GM10266 (cell line): Measurements from ENCODE around the gene CACNG4.

Experiments
- DNase-seq: peaks from one replicate; pipeline ENCODE4 v3.0.0; 2012; ENCODE audit errors: extremely low spot score
- CTCF ChIP-seq: IDR thresholded peaks from 2 replicates; pipeline ENCODE4 v1.5.1; 2012; ENCODE audit warnings: mild to moderate bottlenecking, low read depth; ENCODE audit not compliant: control insufficient read depth, insufficient read depth; ENCODE audit errors: missing control alignments

The CACNG4 gene

DNA sequence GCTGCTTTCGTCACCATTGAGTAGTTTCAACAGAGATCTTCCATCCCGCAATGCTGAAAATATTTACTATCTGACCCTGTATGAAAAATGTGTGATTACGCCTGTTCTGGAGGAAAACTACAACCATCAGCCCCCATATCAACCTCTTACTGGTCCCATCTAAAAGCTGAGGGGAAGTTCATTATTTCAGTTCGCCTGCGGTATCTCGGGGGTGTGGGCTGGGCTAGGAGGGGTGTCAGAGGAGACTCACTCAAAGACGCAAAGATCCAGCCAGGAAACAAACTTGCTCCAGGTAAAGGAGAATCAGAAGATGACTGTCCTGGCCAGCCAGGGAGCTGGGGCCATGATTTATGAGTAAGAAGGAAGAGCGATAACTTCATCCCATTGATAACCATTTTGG, 93.5 kb downstream of the CACNG4 start:
- no peak for TF ChIP-seq CTCF
- no peak for DNase-seq

DNA sequence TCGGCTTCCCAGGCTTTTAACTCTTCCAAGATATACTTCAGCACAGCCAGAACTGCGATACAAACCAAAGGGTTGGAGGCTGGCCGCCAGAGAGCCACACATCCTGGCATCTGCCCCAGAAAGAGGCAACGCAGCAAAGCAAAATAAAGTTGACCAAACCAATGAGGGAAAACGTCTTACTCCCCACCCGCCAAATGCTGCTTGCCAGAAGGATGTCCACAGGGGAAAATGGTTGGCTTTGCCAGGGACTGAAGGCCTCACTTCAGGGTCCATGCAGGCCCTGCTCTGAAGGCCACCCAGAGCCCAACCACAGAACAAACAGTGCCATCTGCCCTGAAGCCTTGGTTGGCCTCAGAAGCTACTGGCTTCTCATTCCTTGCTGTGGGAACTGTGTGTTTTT, 94.9 kb downstream of the CACNG4 start:
- no peak for TF ChIP-seq CTCF
- no peak for DNase-seq

DNA sequence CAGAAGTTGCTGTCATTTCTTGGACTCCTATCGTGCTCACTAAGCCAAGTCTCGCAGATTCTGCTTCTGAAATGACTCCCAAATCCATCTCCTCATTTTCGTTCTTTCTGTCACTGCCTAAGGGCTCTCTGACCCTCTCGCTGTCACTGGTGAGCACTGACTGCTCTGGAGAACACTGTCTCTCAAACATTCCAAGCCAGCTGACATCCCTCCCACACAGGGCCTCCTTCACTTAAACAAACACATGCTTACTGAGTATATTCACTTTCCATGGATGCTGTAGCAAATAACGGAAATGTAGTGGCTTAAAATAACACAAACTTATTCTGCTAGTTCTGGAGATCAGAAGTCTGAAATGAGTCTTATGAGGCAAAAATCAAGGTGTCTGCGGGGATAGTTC, 98.6 kb downstream of the CACNG4 start:
- no peak for TF ChIP-seq CTCF
- no peak for DNase-seq

DNA sequence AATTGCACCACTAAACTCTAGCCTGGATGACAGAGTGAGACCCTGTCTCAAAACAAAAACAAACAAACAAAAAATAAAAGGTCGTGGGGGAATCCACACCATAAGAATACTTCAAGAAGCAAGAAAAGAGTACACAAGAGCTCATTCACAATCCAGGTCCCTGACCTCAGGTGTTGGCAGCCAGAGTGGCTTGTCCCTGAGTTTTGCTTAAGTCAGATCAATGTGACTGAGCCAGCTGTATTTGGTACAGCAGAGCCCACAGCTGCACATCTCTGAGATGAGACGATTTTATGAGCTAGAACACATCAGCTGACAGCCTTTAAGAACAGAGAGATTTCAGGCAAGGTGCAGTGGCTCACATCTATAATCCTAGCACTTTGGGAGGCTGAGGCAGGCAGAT, 102.2 kb downstream of the CACNG4 start:
- TF ChIP-seq CTCF, result no peak
- DNase-seq, result no peak

- TF ChIP-seq CTCF, result no peak
- DNase-seq, result no peak
Measured at GRCh38 chr17:67067571-67068482, 103.3 kb downstream of the CACNG4 start.

- DNase-seq, result no peak
- no peak for TF ChIP-seq CTCF
Measured at GRCh38 chr17:67068999-67069398, 104.5 kb downstream of the CACNG4 start.

GRCh38 chr17:67069603-67070136, 105.2 kb downstream of the CACNG4 start:
- no peak for DNase-seq
- no peak for TF ChIP-seq CTCF
